HG03135 (cell line): Measurements from ENCODE around the gene SIRT7.
"Not testable (repeated sequence)": the region's sequence is repeated elsewhere in the genome, so short reads cannot be mapped to it uniquely, and the experiment has no call there.

Experiments
- ATAC-seq: cut with Tn5 transposase; IDR thresholded peaks from one replicate; pipeline ENCODE4 v1.9.1; 2021; ENCODE audit warnings: mild to moderate bottlenecking, moderate library complexity; ENCODE audit not compliant: unreplicated experiment

Gene SIRT7

GRCh38 chr17:81955058-81955681 is 37.2 kb upstream of the SIRT7 start:
- no peak for ATAC-seq

DNA sequence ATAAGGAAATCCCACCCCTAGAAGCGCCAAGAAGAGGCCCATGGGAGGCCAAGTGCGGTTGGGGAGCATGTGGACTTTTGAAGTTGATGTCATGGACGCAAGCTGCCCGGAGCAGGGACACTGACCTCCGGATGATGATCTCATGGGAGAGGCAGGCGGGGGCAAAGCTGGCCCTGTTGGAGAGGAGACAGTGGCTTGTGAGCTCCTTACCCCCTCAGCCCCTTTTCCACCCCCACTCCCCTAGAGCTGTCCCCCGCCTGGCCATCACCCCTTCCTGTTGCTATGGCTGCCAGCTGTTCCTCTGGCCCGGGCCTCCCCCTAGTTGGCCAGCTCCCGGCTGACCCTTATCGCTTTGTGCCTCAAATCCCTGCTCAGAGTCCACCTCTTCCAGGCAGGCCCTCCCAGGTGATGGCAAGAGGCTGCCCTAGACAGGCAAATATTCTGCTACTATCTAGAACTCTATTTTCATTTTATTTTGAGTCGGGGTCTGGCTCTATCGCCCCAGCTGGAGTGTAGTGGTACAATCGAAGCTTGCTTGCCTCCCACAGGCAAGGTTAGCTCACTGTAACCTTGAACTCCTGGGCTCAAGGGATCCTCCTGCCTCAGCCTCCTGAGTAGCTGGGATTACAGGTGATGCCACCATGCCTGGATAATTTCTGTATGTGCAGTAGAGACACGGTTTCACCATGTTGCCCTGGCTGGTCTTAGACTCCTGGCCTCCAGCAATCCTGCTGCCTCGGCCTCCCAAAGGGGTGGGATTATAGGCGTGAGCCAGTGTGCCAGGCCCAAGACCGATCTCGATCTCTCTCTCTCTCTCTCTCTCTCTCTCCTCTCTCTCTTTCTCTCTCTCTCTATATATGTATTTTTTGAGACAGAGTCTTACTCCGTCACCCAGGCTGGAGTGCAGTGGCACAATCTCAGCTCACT is 36.4 kb upstream of the SIRT7 start:
- no peak for ATAC-seq

- not testable (repeated sequence) for ATAC-seq
Measured at GRCh38 chr17:81953443-81953842, 35.5 kb upstream of the SIRT7 start.

GRCh38 chr17:81952792-81953228 is 34.8 kb upstream of the SIRT7 start:
- ATAC-seq, result no peak

DNA sequence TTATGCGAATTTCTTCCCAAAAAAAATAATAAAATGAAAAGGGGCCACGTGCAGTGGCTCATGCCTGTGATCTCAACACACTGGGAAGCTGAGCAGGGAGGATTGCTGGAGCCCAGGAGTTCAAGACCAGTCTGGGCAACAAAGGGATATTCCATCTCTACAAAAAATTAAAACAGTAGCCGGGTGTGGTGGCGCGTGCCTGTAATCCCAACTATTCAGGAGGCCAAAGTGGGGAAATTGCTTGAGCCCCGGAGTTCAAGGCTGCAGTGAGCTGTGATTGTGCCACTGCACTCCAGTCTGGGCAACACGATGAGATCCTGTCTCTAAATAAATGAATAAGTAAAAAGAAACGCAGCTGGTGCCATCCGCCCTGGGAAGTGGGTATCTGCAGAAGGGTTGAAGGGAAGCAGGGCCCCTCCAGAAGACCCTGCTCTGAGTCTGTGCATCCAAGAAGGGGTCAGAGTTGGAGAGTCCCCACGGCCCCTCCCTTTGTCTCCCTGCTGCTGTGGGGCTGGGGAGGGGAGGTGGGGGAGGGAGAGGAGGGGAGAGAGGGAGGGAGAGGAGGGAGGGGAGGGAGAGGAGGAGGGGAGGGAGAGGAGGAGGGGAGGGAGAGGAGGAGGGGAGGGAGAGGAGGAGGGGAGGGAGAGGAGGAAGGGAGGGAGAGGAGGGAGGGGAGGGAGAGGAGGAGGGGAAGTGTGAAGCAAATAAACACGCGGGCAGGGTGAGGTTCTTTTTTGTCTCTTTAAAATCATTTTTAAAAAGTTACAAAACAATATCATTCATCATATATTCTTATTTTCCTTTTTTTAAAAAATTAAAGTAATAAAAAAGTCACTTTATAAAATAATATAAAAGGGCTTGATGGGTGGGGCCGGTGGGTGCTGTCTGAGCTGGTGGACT is 34.1 kb upstream of the SIRT7 start:
- ATAC-seq, result no peak

DNA sequence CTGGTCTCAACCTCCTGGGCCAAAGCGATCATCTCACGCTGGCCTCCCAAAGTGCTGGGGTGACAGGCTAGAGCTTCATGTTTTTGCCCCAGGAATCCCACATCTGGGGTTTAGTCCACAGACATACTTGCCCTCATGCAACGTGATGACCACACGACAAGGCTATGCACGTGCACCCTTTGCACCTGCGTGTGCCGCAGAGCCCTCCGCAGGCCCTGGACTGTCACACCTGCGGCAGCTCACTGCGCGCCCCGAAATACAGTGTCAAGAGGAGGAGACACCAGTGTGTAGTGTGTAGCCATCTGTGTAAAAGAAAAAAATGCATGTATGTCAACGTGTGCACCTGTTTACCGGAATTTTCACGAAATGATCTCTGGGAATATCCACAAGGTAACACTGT is 32.5 kb upstream of the SIRT7 start:
- no peak for ATAC-seq

- no peak for ATAC-seq
Measured at GRCh38 chr17:81948635-81949378, 30.8 kb upstream of the SIRT7 start.

DNA sequence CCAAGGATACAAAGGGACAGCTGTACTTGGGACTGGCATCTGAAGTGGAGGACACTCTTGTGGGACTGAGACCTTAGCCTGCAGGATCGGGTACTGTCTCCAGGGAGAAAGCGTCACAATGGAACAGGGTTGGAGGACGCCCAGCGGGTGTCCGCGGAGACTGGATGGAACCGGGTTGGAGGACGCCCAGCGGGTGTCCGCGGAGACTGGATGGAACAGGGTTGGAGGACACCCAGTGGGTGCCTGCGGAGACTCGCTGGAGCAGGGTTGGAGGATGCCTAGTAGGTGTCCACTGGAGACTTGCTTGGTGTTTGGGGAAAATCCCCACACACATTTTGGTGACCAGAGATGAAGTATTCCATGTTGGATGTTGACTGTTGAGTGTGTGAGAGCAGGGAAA is 29.2 kb upstream of the SIRT7 start, which contains the start of gene MYADML2:
Gene MYADML2 (minus strand): TSS at position 45 of the 400 bp plus-strand sequence. CDS start 5,492 bp downstream, outside the sequence.
- ATAC-seq, result no peak

GRCh38 chr17:81944858-81945257 is 26.9 kb upstream of the SIRT7 start:
- ATAC-seq, result no peak

DNA sequence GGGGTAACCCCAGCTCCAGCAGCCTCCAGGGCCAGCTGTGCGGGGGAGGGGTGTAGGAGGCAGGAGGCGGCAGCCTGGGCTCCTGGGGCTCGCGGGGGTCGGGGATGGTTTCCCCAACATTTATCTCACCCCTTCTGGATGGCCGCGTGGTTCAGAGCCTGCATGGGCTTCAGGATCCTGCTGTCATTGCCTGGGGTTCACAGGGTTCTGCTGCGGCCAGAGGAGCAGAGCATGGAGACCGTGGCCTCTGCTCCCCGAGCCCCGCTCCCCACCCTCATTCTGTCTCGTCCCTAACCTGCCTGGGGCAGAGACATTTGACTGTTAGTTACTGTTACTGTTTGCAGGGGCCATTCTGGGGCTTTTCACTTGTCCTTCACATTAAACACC is 24.2 kb upstream of the SIRT7 start:
- no peak for ATAC-seq

- ATAC-seq, result no peak
Measured at GRCh38 chr17:81941484-81942166, 23.6 kb upstream of the SIRT7 start.

DNA sequence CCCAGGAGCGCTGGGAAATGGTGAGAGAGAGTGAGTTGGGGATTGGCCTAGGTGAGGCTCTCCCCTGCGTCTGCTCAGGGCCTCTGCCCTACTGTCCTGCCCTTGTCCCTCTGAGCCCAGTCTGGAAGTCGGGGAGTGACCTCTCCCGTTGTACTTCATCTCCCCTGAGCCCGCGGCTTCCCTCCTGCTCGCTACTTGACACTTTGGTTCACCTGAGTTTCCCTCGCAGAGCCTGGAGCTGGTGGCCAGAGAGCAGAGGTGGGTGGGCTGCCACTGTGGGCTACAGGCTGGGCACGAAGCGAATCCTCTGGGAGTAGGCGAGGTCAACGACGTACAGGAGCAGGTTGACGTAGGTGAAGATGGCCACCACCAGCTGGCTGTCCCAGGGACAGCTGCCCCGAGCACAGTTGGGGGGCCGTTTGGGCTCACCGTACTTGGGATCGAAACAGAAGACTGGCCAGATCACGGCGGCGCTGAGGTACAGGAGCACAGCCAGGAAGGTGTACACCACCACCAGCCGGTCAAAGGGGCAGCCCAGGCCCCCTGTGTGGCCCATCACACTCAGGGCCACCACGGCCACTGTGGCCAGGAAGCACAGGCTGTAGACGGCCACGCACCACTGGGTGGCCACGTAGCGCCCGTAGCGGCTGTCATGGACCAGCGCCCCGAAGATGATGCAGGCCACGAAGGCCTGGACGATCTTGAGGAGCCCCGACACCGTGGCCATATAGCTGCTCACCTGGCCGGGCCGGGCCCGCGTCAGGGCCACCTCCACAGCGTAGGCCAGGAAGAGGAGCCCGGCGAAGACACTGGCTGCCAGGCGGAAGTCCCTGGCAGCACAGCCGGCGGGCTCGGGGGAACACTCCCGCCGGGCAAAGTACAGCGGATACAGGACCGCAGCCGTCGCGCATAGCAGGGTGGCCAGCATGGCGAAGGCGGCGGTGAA is 22.8 kb upstream of the SIRT7 start:
- ATAC-seq, result no peak

- ATAC-seq, result no peak
Measured at GRCh38 chr17:81939881-81940385, 22.0 kb upstream of the SIRT7 start.

GRCh38 chr17:81939218-81939617 is 21.2 kb upstream of the SIRT7 start:
- no peak for ATAC-seq

- no peak for ATAC-seq
Measured at GRCh38 chr17:81935709-81936084, 17.7 kb upstream of the SIRT7 start.

DNA sequence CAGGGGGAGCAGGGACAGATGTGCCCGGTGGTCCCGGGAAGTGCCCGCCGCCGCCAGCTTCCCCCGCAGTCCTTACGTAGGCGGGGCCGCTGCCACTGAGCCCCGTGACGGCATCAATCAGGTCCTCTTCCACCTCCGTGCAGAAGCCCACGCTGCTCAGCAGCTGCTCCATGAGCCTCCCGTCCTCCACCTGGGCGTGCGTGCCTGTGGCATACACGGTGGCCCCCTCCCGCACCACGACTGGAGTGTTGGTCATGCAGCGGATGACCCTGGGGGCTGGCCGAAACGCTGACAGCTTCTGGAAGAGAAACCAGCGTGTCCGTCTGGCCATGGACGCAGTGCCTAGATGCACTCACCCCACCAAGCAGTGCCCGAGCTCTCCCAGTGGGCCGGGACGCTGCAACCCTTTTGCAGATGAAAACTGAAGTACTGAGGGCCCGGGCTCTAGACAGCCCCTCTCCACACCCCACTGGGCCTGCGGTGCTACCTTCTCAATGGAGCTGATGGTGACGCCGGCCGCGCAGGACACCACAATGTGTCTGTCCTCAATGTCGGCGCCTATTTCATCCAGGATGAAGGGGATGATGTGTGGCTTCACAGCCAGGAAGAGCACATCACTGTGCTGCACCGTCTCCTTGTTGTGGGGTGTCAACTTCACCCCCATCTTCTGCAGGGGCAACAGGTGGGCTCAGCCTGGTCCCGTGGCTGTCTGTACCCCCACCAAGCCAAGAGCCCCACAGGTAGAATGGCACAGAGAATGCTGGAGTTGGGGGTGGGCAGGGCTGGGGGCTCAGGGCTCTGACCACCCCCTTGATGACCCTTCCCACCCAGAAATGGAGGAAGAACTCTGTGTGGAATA is 17.1 kb upstream of the SIRT7 start:
- no peak for ATAC-seq

DNA sequence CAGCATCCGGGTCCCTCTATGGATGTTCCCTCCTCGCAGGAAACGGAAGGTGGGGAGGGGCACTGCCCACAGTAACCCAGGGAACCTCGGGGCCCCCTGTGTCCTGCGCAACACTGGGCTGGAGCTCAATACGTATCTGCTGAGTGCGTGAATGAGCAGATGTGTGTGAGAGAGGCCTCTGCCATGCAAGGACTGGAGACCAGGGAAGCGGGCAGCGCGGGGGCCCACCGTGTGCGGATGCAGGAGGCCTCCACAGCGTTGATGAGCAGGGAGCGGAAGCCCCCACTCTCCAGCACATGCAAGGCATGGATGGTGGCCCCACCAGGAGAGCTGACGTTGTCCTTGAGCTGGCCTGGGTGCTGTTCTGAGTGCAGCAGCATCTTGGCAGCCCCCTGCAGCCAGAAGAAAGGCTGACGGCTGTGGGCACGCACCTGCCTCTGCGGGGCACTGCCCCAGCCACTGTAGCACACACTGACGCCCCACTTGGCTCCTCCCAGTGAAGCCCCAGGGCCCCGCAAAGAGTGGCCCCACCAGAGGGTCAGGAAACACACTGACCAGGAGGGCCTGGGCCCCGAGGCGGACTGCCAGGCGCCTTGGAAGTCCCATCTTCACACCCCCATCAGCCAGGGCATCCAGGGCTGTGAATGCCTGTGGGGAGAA is 16.3 kb upstream of the SIRT7 start:
- no peak for ATAC-seq
